Adipocyte (in vitro differentiated cells): Measurements from ENCODE around the gene PDZD2.
A peak's percentile ranks its signal among the peaks of the same experiment; 100 is the strongest.
"Not testable (repeated sequence)": the region's sequence is repeated elsewhere in the genome, so short reads cannot be mapped to it uniquely, and the experiment has no call there.

Source experiments
- DNase-seq: peaks from one replicate; pipeline ENCODE4 v3.0.0-alpha.2; 2015; ENCODE audit warnings: low read depth
- H3K27me3 ChIP-seq: replicated peaks from 2 replicates; pipeline ENCODE4 v1.7.0; 2013; ENCODE audit warnings: mild to moderate bottlenecking, low read length, moderate library complexity; ENCODE audit not compliant: control insufficient read depth, insufficient read depth
- H3K36me3 ChIP-seq: 2 replicates; pipeline ENCODE4 v1.7.0; 2013; ENCODE audit warnings: low read length, mild to moderate bottlenecking, moderate library complexity; ENCODE audit not compliant: control insufficient read depth, insufficient read depth, severe bottlenecking
- H3K4me1 ChIP-seq: 2 replicates; pipeline ENCODE4 v1.7.0; 2013; ENCODE audit warnings: mild to moderate bottlenecking, low read length, moderate library complexity; ENCODE audit not compliant: control insufficient read depth, insufficient read depth
- H3K4me3 ChIP-seq: 2 replicates; pipeline ENCODE4 v1.7.0; 2013; ENCODE audit warnings: mild to moderate bottlenecking, low read length, moderate library complexity
- H3K9ac ChIP-seq: 2 replicates; pipeline ENCODE4 v1.7.0; 2013; ENCODE audit warnings: mild to moderate bottlenecking, low read length, moderate library complexity
- H3K9me3 ChIP-seq: 2 replicates; pipeline ENCODE4 v1.7.0; 2013; ENCODE audit warnings: mild to moderate bottlenecking, low read length, moderate library complexity; ENCODE audit not compliant: control insufficient read depth

The PDZD2 gene

DNA sequence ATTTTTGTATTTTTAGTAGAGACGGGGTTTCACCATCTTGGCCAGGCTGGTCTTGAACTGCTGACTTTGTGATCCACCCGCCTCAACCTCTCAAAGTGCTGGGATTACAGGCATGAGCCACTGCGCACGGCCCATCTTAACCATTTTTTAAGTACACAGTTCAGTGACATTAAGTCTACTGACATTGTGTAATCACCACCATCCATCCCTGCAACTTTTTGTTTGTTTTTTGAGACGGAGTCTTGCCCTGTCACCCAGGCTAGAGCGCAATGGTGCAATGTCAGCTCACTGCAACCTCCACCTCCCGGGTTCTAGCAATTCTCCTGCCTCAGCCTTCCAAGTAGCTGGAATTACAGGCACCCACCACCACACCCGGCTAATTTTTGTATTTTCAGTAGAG is 480.0 kb downstream of the PDZD2 start:
- H3K4me1 ChIP-seq, result peaks cover 17% of the 10 kb centered on the region
- not testable (repeated sequence) for H3K4me3 ChIP-seq, H3K9ac ChIP-seq, H3K9me3 ChIP-seq, H3K27me3 ChIP-seq, DNase-seq
- H3K36me3 ChIP-seq, result peaks cover 42% of the 10 kb centered on the region

- no peaks in the 10 kb centered on the region for H3K9me3 ChIP-seq
- H3K27me3 ChIP-seq, result no peaks in the 10 kb centered on the region
- no peak for DNase-seq
- peaks cover 63% of the 10 kb centered on the region for H3K36me3 ChIP-seq
- peaks cover 20% of the 10 kb centered on the region for H3K4me1 ChIP-seq
- no peak overlapping the region for H3K9ac ChIP-seq
- no peak overlapping the region for H3K4me3 ChIP-seq
Measured at GRCh38 chr5:32123058-32123805, 484.3 kb downstream of the PDZD2 start.

DNA sequence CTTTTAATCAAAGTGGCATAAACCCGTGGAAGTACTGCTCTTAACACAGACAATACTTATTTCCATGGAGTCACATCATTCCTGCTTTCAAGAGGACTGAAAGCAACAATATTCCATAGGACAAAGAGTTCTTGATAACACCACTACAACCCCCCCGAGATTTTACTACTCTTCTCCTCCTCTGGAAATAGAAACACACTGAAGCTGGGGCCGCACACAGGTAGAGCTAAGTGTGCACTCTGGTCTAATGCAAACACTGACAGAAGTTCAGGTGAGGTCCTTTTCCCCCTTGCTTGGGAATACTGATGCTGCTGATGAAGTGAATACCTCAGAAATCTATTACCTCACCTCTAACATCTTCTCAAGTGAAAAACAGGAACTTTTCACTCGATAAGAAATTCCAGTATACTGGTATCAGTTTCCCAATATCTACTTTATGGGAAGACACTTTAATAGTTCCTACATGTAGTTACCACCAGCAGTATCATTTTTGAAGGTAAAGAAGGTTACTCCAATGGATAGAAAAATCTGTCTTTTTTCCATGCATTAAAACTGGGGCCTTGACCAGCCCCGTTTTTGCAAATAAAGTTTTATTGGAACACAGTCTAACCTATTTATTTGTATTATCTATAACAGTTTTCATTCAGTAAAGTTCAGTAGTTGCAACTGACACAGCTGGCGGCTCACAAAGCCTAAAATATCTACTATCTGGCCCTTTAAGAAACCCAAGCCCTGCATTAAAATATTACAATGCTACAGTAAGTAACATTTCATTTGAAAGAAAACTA is 485.2 kb downstream of the PDZD2 start:
- H3K4me3 ChIP-seq, result no peak overlapping the region
- H3K4me1 ChIP-seq, result peaks cover 25% of the 10 kb centered on the region
- peaks cover 62% of the 10 kb centered on the region for H3K36me3 ChIP-seq
- H3K27me3 ChIP-seq, result no peaks in the 10 kb centered on the region
- H3K9ac ChIP-seq, result no peak overlapping the region
- no peaks in the 10 kb centered on the region for H3K9me3 ChIP-seq
- DNase-seq, result no peak

DNA sequence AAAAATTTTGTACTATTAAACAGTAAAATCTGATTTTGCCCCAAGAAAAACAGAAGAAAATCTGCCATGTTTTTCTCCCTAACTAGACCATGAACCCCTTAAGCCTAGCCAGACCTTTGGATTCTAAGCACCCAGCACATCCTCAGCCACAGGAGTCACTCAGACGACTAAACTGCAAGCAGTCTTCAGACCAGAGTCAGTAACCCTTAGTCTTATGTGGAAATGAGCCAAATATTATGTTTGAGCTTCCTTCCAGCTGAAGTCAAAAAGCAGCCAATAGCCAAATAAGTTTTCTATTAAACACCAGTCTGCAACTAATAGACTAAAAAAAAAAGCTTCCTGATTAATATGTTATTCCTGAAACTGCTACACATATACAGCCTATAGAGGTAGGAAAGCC is 487.8 kb downstream of the PDZD2 start:
- no peak for DNase-seq
- peaks cover 30% of the 10 kb centered on the region for H3K4me1 ChIP-seq
- H3K36me3 ChIP-seq, result peaks cover 53% of the 10 kb centered on the region
- H3K4me3 ChIP-seq, result no peak overlapping the region
- no peak overlapping the region for H3K9ac ChIP-seq
- no peaks in the 10 kb centered on the region for H3K9me3 ChIP-seq
- H3K27me3 ChIP-seq, result no peaks in the 10 kb centered on the region

DNA sequence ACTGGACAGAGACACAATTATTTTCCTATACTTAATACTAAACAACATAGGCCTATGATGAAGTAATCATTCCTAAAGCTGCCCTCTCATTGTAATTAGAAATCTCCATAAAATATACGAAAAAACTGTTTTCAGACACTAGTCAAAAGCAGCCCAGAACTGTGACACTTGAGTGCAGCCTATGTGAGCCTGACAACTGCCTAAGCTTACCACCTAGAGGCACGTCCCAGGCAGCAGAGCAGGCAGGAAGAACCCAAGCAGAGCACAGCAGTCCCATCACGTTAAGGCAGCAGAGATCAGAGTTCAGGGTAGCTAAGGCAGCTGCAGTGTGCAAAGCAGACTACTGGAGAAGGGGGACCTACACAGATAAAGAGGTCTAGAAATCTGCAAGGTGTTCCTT is 488.8 kb downstream of the PDZD2 start:
- DNase-seq, result no peak
- Histone ChIP-seq H3K9me3 (no peaks in the 10 kb centered on the region), H3K4me1 (peaks cover 36% of the 10 kb centered on the region), H3K27me3 (no peaks in the 10 kb centered on the region), H3K9ac (no peak overlapping the region), H3K4me3 (no peak overlapping the region), H3K36me3 (peaks cover 48% of the 10 kb centered on the region)

DNA sequence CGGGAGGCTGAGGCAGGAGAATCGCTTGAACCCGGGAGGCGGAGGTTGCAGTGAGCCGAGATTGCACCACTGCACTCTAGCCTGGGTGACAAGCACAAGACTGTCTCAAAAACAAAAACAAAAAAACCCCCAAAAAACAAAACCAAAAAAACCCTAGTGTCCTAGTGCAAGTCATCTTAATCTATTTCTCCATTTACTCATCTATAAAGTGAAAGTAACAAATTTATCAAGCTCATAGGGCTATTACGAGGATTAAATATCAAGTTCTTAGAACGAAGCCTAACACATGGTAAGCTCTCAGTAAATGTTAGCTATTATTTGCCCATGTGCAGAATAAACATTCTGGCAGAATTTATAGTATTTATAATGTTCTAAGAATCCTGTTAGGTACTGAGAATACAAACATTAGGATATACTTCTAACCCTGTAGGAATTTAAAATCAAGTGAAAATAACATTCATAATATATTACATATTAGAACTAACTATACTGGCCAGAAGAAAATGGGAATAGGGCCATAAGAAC is 490.2 kb downstream of the PDZD2 start:
- Histone ChIP-seq H3K27me3 (no peaks in the 10 kb centered on the region), H3K9ac (peak overlapping the region; percentile 13), H3K9me3 (no peaks in the 10 kb centered on the region), H3K4me3 (peak overlapping the region; percentile 11), H3K36me3 (peaks cover 44% of the 10 kb centered on the region), H3K4me1 (peaks cover 50% of the 10 kb centered on the region)
- DNase-seq, result no peak

DNA sequence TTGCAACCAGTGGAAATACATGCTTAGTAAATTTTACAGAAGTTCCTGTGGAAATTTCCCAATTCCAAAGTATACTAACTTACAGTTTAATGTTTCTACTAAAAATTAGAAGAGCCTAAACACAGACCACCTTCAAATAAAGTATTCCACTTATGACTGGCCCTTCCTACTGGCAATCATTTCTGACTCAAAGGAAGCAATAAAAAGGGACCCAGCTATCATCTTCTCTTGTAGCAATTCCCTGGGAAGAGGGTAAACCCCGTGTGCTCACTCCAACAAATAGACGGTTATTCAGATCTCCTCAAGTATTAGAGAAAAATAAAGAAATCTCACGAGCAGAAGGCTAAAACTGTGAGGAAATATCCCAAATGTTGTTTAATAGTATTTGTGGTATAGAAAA is 491.9 kb downstream of the PDZD2 start:
- H3K4me1 ChIP-seq, result peaks cover 53% of the 10 kb centered on the region
- H3K9me3 ChIP-seq, result no peaks in the 10 kb centered on the region
- H3K27me3 ChIP-seq, result no peaks in the 10 kb centered on the region
- no peak overlapping the region for H3K4me3 ChIP-seq
- peaks cover 46% of the 10 kb centered on the region for H3K36me3 ChIP-seq
- H3K9ac ChIP-seq, result no peak overlapping the region
- no peak for DNase-seq

DNA sequence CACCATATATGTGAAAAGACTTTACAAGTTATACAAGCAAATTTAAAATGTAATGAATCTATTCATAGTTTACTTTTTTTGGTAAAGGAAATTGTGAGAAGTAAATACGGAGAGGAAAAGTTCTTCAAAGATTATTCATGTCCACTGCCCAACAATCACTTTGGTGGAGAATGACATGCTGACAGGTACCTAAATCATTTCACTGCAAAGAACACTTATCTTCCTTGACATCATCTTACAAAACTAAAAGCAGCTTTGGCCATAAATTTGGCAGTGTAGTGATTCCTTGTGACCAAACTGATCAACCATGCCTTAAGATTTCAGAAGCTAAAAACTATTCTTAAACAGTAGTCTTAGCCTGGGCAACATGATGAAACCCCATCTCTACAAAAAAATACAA is 492.7 kb downstream of the PDZD2 start:
- Histone ChIP-seq H3K9ac (no peak overlapping the region), H3K27me3 (no peaks in the 10 kb centered on the region), H3K4me1 (peaks cover 51% of the 10 kb centered on the region), H3K36me3 (peaks cover 40% of the 10 kb centered on the region), H3K4me3 (no peak overlapping the region), H3K9me3 (no peaks in the 10 kb centered on the region)
- no peak for DNase-seq

- no peak for DNase-seq
- peaks cover 44% of the 10 kb centered on the region for H3K4me1 ChIP-seq
- H3K9me3 ChIP-seq, result no peaks in the 10 kb centered on the region
- H3K9ac ChIP-seq, result no peak overlapping the region
- H3K4me3 ChIP-seq, result no peak overlapping the region
- peaks cover 35% of the 10 kb centered on the region for H3K36me3 ChIP-seq
- H3K27me3 ChIP-seq, result no peaks in the 10 kb centered on the region
Measured at GRCh38 chr5:32132757-32133156, 493.8 kb downstream of the PDZD2 start.

GRCh38 chr5:32135086-32135485 is 496.2 kb downstream of the PDZD2 start:
- no peaks in the 10 kb centered on the region for H3K27me3 ChIP-seq
- DNase-seq, result no peak
- no peak overlapping the region for H3K4me3 ChIP-seq
- no peaks in the 10 kb centered on the region for H3K9me3 ChIP-seq
- H3K4me1 ChIP-seq, result peaks cover 33% of the 10 kb centered on the region
- no peak overlapping the region for H3K9ac ChIP-seq
- peaks cover 37% of the 10 kb centered on the region for H3K36me3 ChIP-seq

DNA sequence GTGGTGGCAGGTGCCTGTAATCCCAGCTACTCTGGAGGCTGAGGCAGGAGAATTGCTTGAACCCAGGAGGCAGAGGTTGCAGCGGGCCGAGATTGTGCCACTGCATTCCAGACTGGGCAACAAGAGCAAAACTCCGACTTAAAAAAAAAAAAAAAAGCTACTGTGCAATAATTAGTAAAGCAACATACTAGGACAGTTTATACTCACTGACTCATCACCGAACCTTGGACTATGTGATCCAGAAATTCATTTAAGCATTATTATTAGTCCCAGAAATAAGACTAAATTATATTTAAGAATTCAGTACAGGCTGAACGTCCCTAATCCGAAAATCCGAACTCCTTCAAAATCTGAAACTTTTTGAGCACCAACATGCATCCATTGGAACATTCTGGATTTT is 497.4 kb downstream of the PDZD2 start:
- DNase-seq, result no peak
- H3K4me1 ChIP-seq, result peaks cover 33% of the 10 kb centered on the region
- no peaks in the 10 kb centered on the region for H3K9me3 ChIP-seq
- no peak overlapping the region for H3K4me3 ChIP-seq
- no peak overlapping the region for H3K9ac ChIP-seq
- no peaks in the 10 kb centered on the region for H3K27me3 ChIP-seq
- peaks cover 27% of the 10 kb centered on the region for H3K36me3 ChIP-seq
